Neural cell (in vitro differentiated cells): Measurements from ENCODE around the gene ACTN4. TPM values are rescaled to one million over a fixed set of nuclear protein-coding genes. Genes with fewer than 3 reads are reported as not detected.

ENCODE experiments used
- H2AFZ ChIP-seq: fragments of 200-600, 300-800 bp; sonication (generic), shearing (Covaris generic); 2 replicates; pipeline ENCODE4 v1.6.0; 2014; ENCODE audit warnings: low read depth, mild to moderate bottlenecking, antibody characterized with exemption, low read length, moderate library complexity
- H3F3A ChIP-seq: fragments of 200-600 bp; shearing (Covaris generic); 2 replicates; pipeline ENCODE4 v1.6.1; 2016; ENCODE audit warnings: mild to moderate bottlenecking, moderate library complexity, mixed read lengths, antibody characterized with exemption, low read length; ENCODE audit not compliant: insufficient read depth, poor library complexity, severe bottlenecking
- H3K27ac ChIP-seq: fragments of 200-600, 300-800 bp; sonication (generic), shearing (Covaris generic); 2 replicates; pipeline ENCODE4 v1.5.1; 2014; ENCODE audit warnings: mild to moderate bottlenecking, low read length, moderate library complexity
- H3K27me3 ChIP-seq: fragments of 300-800, 200-600 bp; sonication (generic), shearing (Covaris generic); 2 replicates; pipeline ENCODE4 v1.6.0; 2014; ENCODE audit warnings: mild to moderate bottlenecking, low read depth, low read length, moderate library complexity; ENCODE audit not compliant: insufficient read depth
- H3K36me3 ChIP-seq: fragments of 300-800, 200-600 bp; sonication (generic), shearing (Covaris generic); 2 replicates; pipeline ENCODE4 v1.5.1; 2014; ENCODE audit warnings: mild to moderate bottlenecking, antibody characterized with exemption, low read length, moderate library complexity; ENCODE audit not compliant: insufficient read depth
- H3K4me2 ChIP-seq: fragments of 300-800, 200-600 bp; sonication (generic), shearing (Covaris generic); 2 replicates; pipeline ENCODE4 v1.6.0; 2014; ENCODE audit warnings: mild to moderate bottlenecking, low read length
- H3K4me3 ChIP-seq: fragments of 300-800, 200-600 bp; sonication (generic), shearing (Covaris generic); 2 replicates; pipeline ENCODE4 v1.5.1; 2014; ENCODE audit warnings: mild to moderate bottlenecking, low read length, moderate library complexity
- H3K79me2 ChIP-seq: fragments of 200-600 bp; shearing (Covaris generic); replicated peaks from 2 replicates; pipeline ENCODE4 v1.6.0; 2014; ENCODE audit warnings: mild to moderate bottlenecking, low read length, moderate library complexity; ENCODE audit not compliant: insufficient read depth
- H3K9ac ChIP-seq: fragments of 300-800, 200-600 bp; sonication (generic), shearing (Covaris generic); 2 replicates; pipeline ENCODE4 v1.6.1; 2016; ENCODE audit warnings: mild to moderate bottlenecking, low read length, mixed read lengths
- H3K9me2 ChIP-seq: fragments of 200-600 bp; shearing (Covaris generic); 2 replicates; pipeline ENCODE4 v1.6.1; 2016; ENCODE audit warnings: mild to moderate bottlenecking, low read length, mixed read lengths; ENCODE audit not compliant: insufficient read depth
- H3K9me3 ChIP-seq: fragments of 200-600, 300-800 bp; sonication (generic), shearing (Covaris generic); 2 replicates; pipeline ENCODE4 v1.6.1; 2016; ENCODE audit warnings: mild to moderate bottlenecking, mixed run types, low read length, moderate library complexity, mixed read lengths
- H4K20me1 ChIP-seq: fragments of 200-600 bp; shearing (Covaris generic); 2 replicates; pipeline ENCODE4 v1.6.1; 2016; ENCODE audit warnings: mild to moderate bottlenecking, mixed run types; ENCODE audit not compliant: insufficient read depth
- EP300 ChIP-seq: fragments of 450-650 bp; conservative IDR thresholded peaks from 2 replicates; pipeline ENCODE4 v1.6.1; 2014; ENCODE audit warnings: antibody characterized with exemption, mild to moderate bottlenecking, moderate library complexity; ENCODE audit not compliant: poor library complexity, severe bottlenecking
- EZH2 ChIP-seq: fragments of 200-600, 300-800 bp; shearing (Covaris generic), sonication (generic); IDR thresholded peaks from 2 replicates; pipeline ENCODE4 v1.6.1; 2014; ENCODE audit warnings: antibody characterized with exemption, low read length, borderline replicate concordance, mild to moderate bottlenecking; ENCODE audit not compliant: insufficient read depth, poor library complexity, severe bottlenecking
- MXI1 ChIP-seq: fragments of 450-650 bp; conservative IDR thresholded peaks from 2 replicates; pipeline ENCODE4 v1.6.1; 2014; ENCODE audit warnings: antibody characterized with exemption, mild to moderate bottlenecking; ENCODE audit not compliant: poor library complexity, severe bottlenecking
- POLR2AphosphoS5 ChIP-seq: IDR thresholded peaks from 2 replicates; pipeline ENCODE4 v1.6.1; 2012
- RAD21 ChIP-seq: fragments of 450-650 bp; conservative IDR thresholded peaks from 2 replicates; pipeline ENCODE4 v1.6.1; 2014; ENCODE audit warnings: antibody characterized with exemption, mild to moderate bottlenecking, moderate library complexity
- SMC3 ChIP-seq: fragments of 450-650 bp; conservative IDR thresholded peaks from 2 replicates; pipeline ENCODE4 v1.6.1; 2014; ENCODE audit warnings: antibody characterized with exemption, mild to moderate bottlenecking, moderate library complexity; ENCODE audit not compliant: poor library complexity
- TAF1 ChIP-seq: IDR thresholded peaks from 2 replicates; pipeline ENCODE4 v1.6.1; 2012; ENCODE audit warnings: low read depth
- polyA plus RNA-seq: library from polyadenylated mRNA; depleted of rRNA; stranded (reverse); fragments of >200 nt; gene quantifications from 2 replicates; pipeline ENCODE4 v1.2.3, GENCODE V29; 2014
- TF ChIP-seq, protein P1 (sequence below): IDR thresholded peaks from 2 replicates; pipeline ENCODE4 v1.6.1; 2012; ENCODE audit warnings: borderline replicate concordance
- TF ChIP-seq, protein P2 (sequence below): fragments of 450-650 bp; IDR thresholded peaks from 2 replicates; pipeline ENCODE4 v1.5.1; 2014; ENCODE audit warnings: antibody characterized with exemption, mild to moderate bottlenecking, moderate library complexity; ENCODE audit not compliant: poor library complexity, severe bottlenecking

Gene ACTN4
- polyA plus RNA-seq, 1 donor from 2014 or later: 54.0 TPM

DNA sequence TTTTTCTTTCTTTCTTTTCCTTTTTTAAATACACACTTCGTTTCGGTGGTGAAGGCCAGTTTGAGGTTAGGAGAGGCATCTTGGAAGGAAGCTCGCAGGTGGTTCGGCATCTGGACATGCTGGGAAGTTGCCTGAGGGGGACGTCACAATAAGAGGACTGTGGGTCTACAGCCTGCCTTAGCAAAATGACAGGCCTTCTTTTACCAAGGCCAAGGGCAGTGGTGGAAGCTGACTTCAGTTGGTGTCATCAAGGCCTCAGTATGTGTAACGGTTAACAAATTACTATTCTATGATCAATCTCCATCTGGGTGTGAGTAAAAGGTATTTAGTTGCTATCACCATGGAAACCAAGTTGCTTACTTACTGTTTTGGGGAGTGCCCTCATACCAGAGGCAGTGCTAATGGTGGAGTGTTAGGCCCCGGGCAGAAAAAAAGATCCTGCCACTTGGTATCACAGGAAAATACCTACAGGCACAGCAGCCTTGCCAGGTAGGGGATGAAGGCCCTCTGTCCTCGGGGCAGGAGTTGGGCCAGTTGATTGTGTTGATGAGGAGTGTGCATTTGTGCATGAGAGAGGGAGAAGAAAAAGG, 10.3 kb downstream of the ACTN4 start:
- no peak overlapping the region for H2AFZ ChIP-seq
- no peak overlapping the region for H3K4me2 ChIP-seq
- H4K20me1 ChIP-seq: no peaks in the 10 kb centered on the region
- no peak overlapping the region for H3K9ac ChIP-seq
- no peaks in the 10 kb centered on the region for H3K9me3 ChIP-seq
- H3K27me3 ChIP-seq: no peaks in the 10 kb centered on the region
- H3K36me3 ChIP-seq: no peaks in the 10 kb centered on the region
- peaks cover 60% of the 10 kb centered on the region for H3K79me2 ChIP-seq
- H3K9me2 ChIP-seq: no peaks in the 10 kb centered on the region
- TF ChIP-seq, protein P1, sequence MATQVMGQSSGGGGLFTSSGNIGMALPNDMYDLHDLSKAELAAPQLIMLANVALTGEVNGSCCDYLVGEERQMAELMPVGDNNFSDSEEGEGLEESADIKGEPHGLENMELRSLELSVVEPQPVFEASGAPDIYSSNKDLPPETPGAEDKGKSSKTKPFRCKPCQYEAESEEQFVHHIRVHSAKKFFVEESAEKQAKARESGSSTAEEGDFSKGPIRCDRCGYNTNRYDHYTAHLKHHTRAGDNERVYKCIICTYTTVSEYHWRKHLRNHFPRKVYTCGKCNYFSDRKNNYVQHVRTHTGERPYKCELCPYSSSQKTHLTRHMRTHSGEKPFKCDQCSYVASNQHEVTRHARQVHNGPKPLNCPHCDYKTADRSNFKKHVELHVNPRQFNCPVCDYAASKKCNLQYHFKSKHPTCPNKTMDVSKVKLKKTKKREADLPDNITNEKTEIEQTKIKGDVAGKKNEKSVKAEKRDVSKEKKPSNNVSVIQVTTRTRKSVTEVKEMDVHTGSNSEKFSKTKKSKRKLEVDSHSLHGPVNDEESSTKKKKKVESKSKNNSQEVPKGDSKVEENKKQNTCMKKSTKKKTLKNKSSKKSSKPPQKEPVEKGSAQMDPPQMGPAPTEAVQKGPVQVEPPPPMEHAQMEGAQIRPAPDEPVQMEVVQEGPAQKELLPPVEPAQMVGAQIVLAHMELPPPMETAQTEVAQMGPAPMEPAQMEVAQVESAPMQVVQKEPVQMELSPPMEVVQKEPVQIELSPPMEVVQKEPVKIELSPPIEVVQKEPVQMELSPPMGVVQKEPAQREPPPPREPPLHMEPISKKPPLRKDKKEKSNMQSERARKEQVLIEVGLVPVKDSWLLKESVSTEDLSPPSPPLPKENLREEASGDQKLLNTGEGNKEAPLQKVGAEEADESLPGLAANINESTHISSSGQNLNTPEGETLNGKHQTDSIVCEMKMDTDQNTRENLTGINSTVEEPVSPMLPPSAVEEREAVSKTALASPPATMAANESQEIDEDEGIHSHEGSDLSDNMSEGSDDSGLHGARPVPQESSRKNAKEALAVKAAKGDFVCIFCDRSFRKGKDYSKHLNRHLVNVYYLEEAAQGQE: no peak
- no peak for TF ChIP-seq SMC3
- TF ChIP-seq, protein P2, sequence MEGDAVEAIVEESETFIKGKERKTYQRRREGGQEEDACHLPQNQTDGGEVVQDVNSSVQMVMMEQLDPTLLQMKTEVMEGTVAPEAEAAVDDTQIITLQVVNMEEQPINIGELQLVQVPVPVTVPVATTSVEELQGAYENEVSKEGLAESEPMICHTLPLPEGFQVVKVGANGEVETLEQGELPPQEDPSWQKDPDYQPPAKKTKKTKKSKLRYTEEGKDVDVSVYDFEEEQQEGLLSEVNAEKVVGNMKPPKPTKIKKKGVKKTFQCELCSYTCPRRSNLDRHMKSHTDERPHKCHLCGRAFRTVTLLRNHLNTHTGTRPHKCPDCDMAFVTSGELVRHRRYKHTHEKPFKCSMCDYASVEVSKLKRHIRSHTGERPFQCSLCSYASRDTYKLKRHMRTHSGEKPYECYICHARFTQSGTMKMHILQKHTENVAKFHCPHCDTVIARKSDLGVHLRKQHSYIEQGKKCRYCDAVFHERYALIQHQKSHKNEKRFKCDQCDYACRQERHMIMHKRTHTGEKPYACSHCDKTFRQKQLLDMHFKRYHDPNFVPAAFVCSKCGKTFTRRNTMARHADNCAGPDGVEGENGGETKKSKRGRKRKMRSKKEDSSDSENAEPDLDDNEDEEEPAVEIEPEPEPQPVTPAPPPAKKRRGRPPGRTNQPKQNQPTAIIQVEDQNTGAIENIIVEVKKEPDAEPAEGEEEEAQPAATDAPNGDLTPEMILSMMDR: no peak
- no peak for TF ChIP-seq EP300
- TF ChIP-seq EZH2: no peak
- no peak for TF ChIP-seq TAF1
- no peak for TF ChIP-seq MXI1
- no peak for TF ChIP-seq RAD21
- no peak for TF ChIP-seq POLR2AphosphoS5
- H3K4me3 ChIP-seq: no peak overlapping the region
- no peaks in the 10 kb centered on the region for H3F3A ChIP-seq
- no peak overlapping the region for H3K27ac ChIP-seq

DNA sequence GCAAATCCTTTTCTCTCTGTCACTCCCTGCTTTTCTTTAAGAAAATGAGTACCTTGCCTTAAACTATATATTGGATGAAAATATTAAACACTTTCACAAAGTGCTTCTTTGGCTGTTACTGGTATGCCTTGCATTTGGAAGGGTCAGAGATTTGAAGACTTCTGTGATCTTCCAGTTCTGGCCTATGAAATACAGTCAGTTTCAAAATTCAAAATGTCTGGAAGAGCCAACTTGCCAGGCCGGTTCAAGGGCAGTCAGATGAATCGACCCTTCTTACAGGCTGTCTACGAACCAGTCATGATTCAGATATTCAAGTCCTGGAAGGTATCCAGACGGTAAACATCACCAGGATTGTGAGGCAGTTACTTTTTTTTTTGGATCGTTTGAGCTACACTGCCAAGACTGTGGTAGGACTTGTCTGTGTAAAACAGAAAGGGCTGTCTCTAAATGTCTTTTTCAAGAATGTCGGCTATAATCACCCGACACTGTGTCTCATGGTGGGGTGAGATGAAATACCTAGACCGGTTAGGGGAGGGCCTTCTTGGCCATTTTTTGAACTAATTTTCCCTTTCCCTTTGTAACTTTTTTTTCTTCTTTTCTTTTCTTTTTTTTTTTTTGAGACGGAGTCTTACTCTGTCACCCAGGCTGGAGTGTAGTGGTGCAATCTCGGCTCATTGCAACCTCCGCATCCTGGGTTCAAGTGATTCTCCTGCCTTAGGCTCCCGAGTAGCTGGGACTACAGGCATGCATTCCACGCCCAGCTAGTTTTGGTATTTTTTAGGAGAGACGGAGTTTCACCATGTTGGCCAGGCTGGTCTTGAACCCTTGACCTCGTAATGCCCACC, 11.2 kb downstream of the ACTN4 start:
- Histone ChIP-seq H3K9ac (no peak overlapping the region), H3K4me3 (no peak overlapping the region), H2AFZ (no peak overlapping the region), H3K9me3 (no peaks in the 10 kb centered on the region), H3K9me2 (no peaks in the 10 kb centered on the region), H3F3A (no peaks in the 10 kb centered on the region), H3K36me3 (no peaks in the 10 kb centered on the region), H4K20me1 (no peaks in the 10 kb centered on the region), H3K27me3 (no peaks in the 10 kb centered on the region), H3K27ac (no peak overlapping the region), H3K4me2 (no peak overlapping the region), H3K79me2 (peaks cover 52% of the 10 kb centered on the region)
- TF ChIP-seq MXI1 (no peak), SMC3 (no peak), EP300 (no peak), POLR2AphosphoS5 (no peak), RAD21 (no peak), EZH2 (no peak), TAF1 (no peak)
- TF ChIP-seq, protein P2: no peak
- TF ChIP-seq, protein P1: no peak
